GM06990 (cell line): Measurements from ENCODE around the gene ABCA7.

ENCODE experiments used
- DNase-seq: peaks from one replicate; pipeline ENCODE4 v3.0.0-alpha.2; 2011; ENCODE audit not compliant: insufficient read length; ENCODE audit errors: extremely low read depth
- H3K27me3 ChIP-seq: replicated peaks from 2 replicates; pipeline ENCODE4 v1.6.0; 2011; ENCODE audit warnings: low read length; ENCODE audit not compliant: control insufficient read depth, insufficient read depth
- H3K36me3 ChIP-seq: 2 replicates; pipeline ENCODE4 v1.5.1; 2011; ENCODE audit warnings: low read length; ENCODE audit not compliant: control insufficient read depth, insufficient read depth
- H3K4me3 ChIP-seq: replicated peaks from 2 replicates; pipeline ENCODE4 v1.5.1; 2011; ENCODE audit warnings: low read depth, mild to moderate bottlenecking, control low read depth, low read length
- CTCF ChIP-seq: IDR thresholded peaks from 2 replicates; pipeline ENCODE4 v1.5.1; 2011; ENCODE audit warnings: low read length, control low read depth, mild to moderate bottlenecking, inconsistent platforms; ENCODE audit not compliant: insufficient read depth, poor library complexity, severe bottlenecking

Gene ABCA7

GRCh38 chr19:995051-995827, 44.7 kb upstream of the ABCA7 start:
- H3K36me3 ChIP-seq, result peaks cover 4% of the 10 kb centered on the region
- no peak overlapping the region for H3K4me3 ChIP-seq
- no peak for TF ChIP-seq CTCF
- DNase-seq, result no peak
- no peaks in the 10 kb centered on the region; the same call in 1 of the 2 replicates for H3K27me3 ChIP-seq

DNA sequence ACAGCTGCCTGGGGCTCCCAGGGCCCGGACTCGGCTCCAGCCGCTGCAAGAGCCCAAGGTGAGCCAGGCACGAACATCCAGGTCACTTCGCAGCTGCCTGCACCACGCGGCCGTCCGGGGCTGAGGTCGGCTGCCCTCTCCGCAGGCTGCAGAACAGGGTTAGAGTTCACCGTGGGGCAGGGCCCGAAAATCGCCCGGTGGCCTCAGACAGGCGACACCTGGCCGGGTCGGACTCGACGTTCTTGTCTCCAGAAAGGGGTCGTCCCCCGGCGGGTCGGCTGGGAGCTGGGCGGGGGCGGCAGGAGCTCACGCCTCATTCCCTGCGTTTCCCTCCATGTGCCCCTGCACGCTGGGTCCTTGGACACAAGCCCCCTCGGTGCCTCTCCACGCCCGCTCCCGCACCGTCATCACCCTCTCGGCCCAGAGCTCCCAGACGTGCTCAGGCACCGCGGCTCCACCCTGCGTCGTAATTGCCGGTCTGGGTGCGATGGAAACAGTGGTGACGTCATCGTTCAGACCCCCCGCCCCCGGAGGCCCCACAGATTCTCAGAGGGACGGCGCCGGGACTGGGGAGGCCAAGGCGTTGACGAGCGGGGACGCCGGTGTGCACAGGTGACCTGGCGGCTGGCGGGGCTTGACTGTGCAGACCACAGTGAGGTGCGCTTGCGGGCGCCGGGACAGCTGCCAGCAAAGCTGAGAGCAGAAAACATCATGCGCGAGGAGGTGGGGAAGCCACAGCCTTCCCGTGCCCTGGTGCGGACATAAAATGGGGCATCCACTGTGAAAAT, 43.7 kb upstream of the ABCA7 start:
- DNase-seq, result peak; percentile 75
- Histone ChIP-seq H3K4me3 (no peak overlapping the region), H3K27me3 (no peaks in the 10 kb centered on the region; the same call in 1 of the 2 replicates), H3K36me3 (peaks cover 2% of the 10 kb centered on the region)
- no peak for TF ChIP-seq CTCF

GRCh38 chr19:998064-998463, 41.8 kb upstream of the ABCA7 start:
- H3K27me3 ChIP-seq, result no peaks in the 10 kb centered on the region; the same call in 1 of the 2 replicates

DNA sequence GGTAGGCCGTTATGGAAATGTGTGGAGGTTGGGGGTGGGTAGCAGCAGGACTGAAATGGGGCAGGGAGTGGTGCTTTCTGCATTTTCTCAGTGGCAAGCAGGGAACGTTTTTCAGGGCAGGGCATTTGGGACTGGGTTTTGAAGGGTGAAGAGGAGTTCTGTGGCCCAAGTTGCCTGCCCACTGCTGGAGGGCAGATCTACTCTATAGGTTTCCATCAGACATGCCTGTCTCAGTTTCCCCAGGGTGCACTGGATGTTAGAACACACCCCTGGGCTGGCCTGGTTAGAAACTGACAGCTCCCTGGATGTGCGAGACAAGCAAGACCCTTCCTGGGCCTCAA, 40.6 kb upstream of the ABCA7 start:
- no peak for DNase-seq
- TF ChIP-seq CTCF, result no peak
- Histone ChIP-seq H3K4me3 (no peak overlapping the region), H3K36me3 (no peaks in the 10 kb centered on the region; the same call in 1 of the 2 replicates), H3K27me3 (no peaks in the 10 kb centered on the region; the same call in 1 of the 2 replicates)

More at GRCh38 chr19:998064-998463, 41.8 kb upstream of the ABCA7 start:
- TF ChIP-seq CTCF, result no peak
- no peak overlapping the region for H3K4me3 ChIP-seq
- H3K36me3 ChIP-seq, result peaks cover 1% of the 10 kb centered on the region
- no peak for DNase-seq

DNA sequence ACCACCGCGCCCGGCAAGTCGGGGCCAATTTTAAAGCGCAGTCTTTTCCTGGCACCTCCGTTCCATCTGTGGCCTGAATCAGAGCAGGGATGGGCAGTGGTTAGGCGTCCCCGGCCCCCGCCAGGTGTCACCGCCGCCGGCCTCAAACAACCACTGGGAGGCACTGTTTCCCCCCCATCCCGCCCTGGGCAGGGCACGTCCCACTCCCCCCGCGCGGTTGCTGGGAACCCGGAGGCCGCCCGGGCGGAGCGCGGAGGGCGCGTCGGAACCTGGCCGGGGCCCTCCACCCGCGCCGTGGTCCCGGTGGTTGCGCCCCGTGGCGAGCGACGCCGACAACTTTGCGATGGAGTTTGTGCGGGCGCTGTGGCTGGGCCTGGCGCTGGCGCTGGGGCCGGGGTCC, 39.8 kb upstream of the ABCA7 start, which contains the start of gene GRIN3B:
Gene GRIN3B, plus strand, starts transcription at position 325 of the 400 bp plus-strand sequence. Its CDS starts 19 bp downstream, at position 344.
- peak; percentile 62 for TF ChIP-seq CTCF
- no peaks in the 10 kb centered on the region for H3K36me3 ChIP-seq
- no peak for DNase-seq
- H3K27me3 ChIP-seq, result no peaks in the 10 kb centered on the region; the same call in 1 of the 2 replicates
- H3K4me3 ChIP-seq, result no peak within 1 kb of the TSS
